A549 (cell line): ENCODE measurements around the gene REEP6. TPM values are rescaled to one million over a fixed set of nuclear protein-coding genes. Genes with fewer than 3 reads are reported as not detected.

Source experiments
- ATAC-seq, 2 experiments: fragments of 200-7000 bp in 1 of 2; fragments of >200 bp in 1 of 2; cut with Nextera tagmentation in 1 of 2; cut with Tn5 transposase in 1 of 2; 3 replicates each; pipeline versions ENCODE4 v1.8.0 to v1.9.1; 2018 to 2020; ENCODE audit warnings: mild to moderate bottlenecking in 1 of 2, moderate library complexity in 1 of 2
- CTCF ChIA-PET: fragments of 300-600 bp; sonication (Branson Sonifier 250); formaldehyde crosslinking; extraction: SDS; loops from one replicate; lab custom pipeline; 2021; ENCODE audit warnings: antibody characterized with exemption, inconsistent platforms; lab: Yijun Ruan, JAX
- POLR2A ChIA-PET: fragments of 350-600 bp; formaldehyde crosslinking; extraction: SDS; loops from one replicate; lab custom pipeline; 2021; ENCODE audit warnings: antibody characterized with exemption, inconsistent platforms; lab: Yijun Ruan, JAX
- DNase-seq, 2 experiments: peaks; one replicate each; pipeline versions ENCODE4 v3.0.0 to v3.0.0-alpha.2; 2011 to 2016; ENCODE audit warnings: low read depth in 1 of 2, low spot score in 1 of 2
- FAIRE-seq: peaks from 2 replicates; lab custom pipeline; 2011; peaks lifted over from hg19 to GRCh38; lab: Jason Lieb, UNC
- H3K27ac ChIP-seq, 2 experiments: fragments of >200 bp; sonication (Bioruptor Twin); formaldehyde crosslinking; 3 replicates each; pipeline ENCODE4 v1.5.1; 2016 to 2017
- H3K4me1 ChIP-seq: fragments of >200 bp; sonication (Bioruptor Twin); formaldehyde crosslinking; 3 replicates; pipeline ENCODE4 v1.6.1; 2016
- H3K4me2 ChIP-seq: fragments of >200 bp; sonication (Bioruptor Twin); formaldehyde crosslinking; 3 replicates; pipeline ENCODE4 v1.6.1; 2016
- H3K4me3 ChIP-seq: fragments of >200 bp; sonication (Bioruptor Twin); formaldehyde crosslinking; 3 replicates; pipeline ENCODE4 v1.5.1; 2016
- H3K9me3 ChIP-seq: fragments of >200 bp; sonication (Bioruptor Twin); formaldehyde crosslinking; 3 replicates; pipeline ENCODE4 v1.6.1; 2016
- ATOH8 ChIP-seq: fragments of 250-450 bp; sonication (Bioruptor Pico); IDR thresholded peaks from 2 replicates; pipeline ENCODE4 v1.5.0; 2020; ENCODE audit warnings: low read depth, mild to moderate bottlenecking, moderate library complexity
- BHLHE40 ChIP-seq: IDR thresholded peaks from 2 replicates; pipeline ENCODE4 v1.6.1; 2012; ENCODE audit warnings: low read depth, low read length, inconsistent platforms
- CBX8 ChIP-seq: fragments of 200-600 bp; sonication (generic); IDR thresholded peaks from 2 replicates; pipeline ENCODE4 v1.6.1; 2016
- EHF ChIP-seq: fragments of 250-450 bp; sonication (Bioruptor Pico); IDR thresholded peaks from 2 replicates; pipeline ENCODE4 v1.5.0; 2020; ENCODE audit warnings: mild to moderate bottlenecking
- EP300 ChIP-seq, 2 experiments: fragments of >200 bp; sonication (Bioruptor Twin); formaldehyde crosslinking; IDR thresholded peaks; 2 replicates in 1 of 2; 3 replicates in 1 of 2; pipeline ENCODE4 v1.6.1; 2016 to 2017
- FOSL2 ChIP-seq, 2 experiments: fragments of 450-650 bp in 1 of 2; fragments of >200 bp in 1 of 2; sonication (Bioruptor Twin) in 1 of 2; formaldehyde crosslinking; IDR thresholded peaks; 2 replicates each; pipeline versions ENCODE4 v1.5.0 to v1.6.1; 2016 to 2020; ENCODE audit warnings: mild to moderate bottlenecking in 1 of 2, moderate library complexity in 1 of 2
- FOXS1 ChIP-seq: fragments of 250-450 bp; sonication (Bioruptor Pico); IDR thresholded peaks from 2 replicates; pipeline ENCODE4 v1.5.0; 2020; ENCODE audit warnings: mild to moderate bottlenecking, moderate library complexity
- HOXA7 ChIP-seq: fragments of 250-450 bp; sonication (Bioruptor Pico); IDR thresholded peaks from 2 replicates; pipeline ENCODE4 v1.5.0; 2020; ENCODE audit warnings: mild to moderate bottlenecking, moderate library complexity
- HOXB13 ChIP-seq: fragments of 250-450 bp; sonication (Bioruptor Pico); IDR thresholded peaks from 2 replicates; pipeline ENCODE4 v1.5.0; 2020; ENCODE audit warnings: low read depth, mild to moderate bottlenecking, moderate library complexity
- HOXB5 ChIP-seq: fragments of 250-450 bp; sonication (Bioruptor Pico); IDR thresholded peaks from 2 replicates; pipeline ENCODE4 v1.5.0; 2020; ENCODE audit warnings: mild to moderate bottlenecking, moderate library complexity
- MAZ ChIP-seq: fragments of 150-350 bp; IDR thresholded peaks from 2 replicates; pipeline ENCODE4 v1.6.1; 2014; ENCODE audit warnings: antibody characterized with exemption, low read depth, low read length, borderline replicate concordance
- NPAS2 ChIP-seq: fragments of 250-450 bp; sonication (Bioruptor Pico); IDR thresholded peaks from 2 replicates; pipeline ENCODE4 v1.8.0; 2022; ENCODE audit warnings: mild to moderate bottlenecking, moderate library complexity, borderline replicate concordance
- NR3C1 ChIP-seq: fragments of >200 bp; sonication (Bioruptor Twin); formaldehyde crosslinking; IDR thresholded peaks from 3 replicates; pipeline ENCODE4 v1.6.1; 2017
- RFX5 ChIP-seq: fragments of 450-650 bp; IDR thresholded peaks from 2 replicates; pipeline ENCODE4 v1.7.1; 2014; ENCODE audit warnings: antibody characterized with exemption, mild to moderate bottlenecking, moderate library complexity
- RNF2 ChIP-seq: fragments of 200-600 bp; sonication (generic); IDR thresholded peaks from 2 replicates; pipeline ENCODE4 v1.6.1; 2016; ENCODE audit warnings: low read depth, mild to moderate bottlenecking, antibody characterized with exemption, moderate library complexity, borderline replicate concordance
- TP53 ChIP-seq: fragments of 250-450 bp; sonication (Bioruptor Pico); IDR thresholded peaks from 2 replicates; pipeline ENCODE4 v1.5.0; 2021; ENCODE audit warnings: mild to moderate bottlenecking, moderate library complexity
- ZFP36 ChIP-seq: fragments of 450-650 bp; IDR thresholded peaks from 2 replicates; pipeline ENCODE4 v1.6.1; 2014; ENCODE audit warnings: borderline replicate concordance; ENCODE audit not compliant: partially characterized antibody
- ZNF302 ChIP-seq: fragments of 250-450 bp; sonication (Bioruptor Pico); IDR thresholded peaks from 2 replicates; pipeline ENCODE4 v1.9.0; 2021; ENCODE audit warnings: inconsistent platforms, mild to moderate bottlenecking, moderate library complexity
- ZSCAN20 ChIP-seq: fragments of 250-450 bp; sonication (Bioruptor Pico); IDR thresholded peaks from 2 replicates; pipeline ENCODE4 v1.8.0; 2022; ENCODE audit warnings: mild to moderate bottlenecking, moderate library complexity
- WGBS: methylation state at CpG from one replicate; pipeline ENCODE4 v1.1.6; 2017; ENCODE audit errors: missing lambda C conversion rate; 5-methylcytosine and 5-hydroxymethylcytosine counted together
- polyA plus RNA-seq, 4 experiments: library from polyadenylated mRNA; depleted of rRNA in 3 of 4; stranded (reverse); fragments of >200 nt; fragmentation: RNase III in 1 of 4; extraction: RNeasy Plus Mini Kit Qiagen cat#74134 plus additional on column Dnase treatment in 1 of 4; gene quantifications; 2 replicates in 3 of 4; 3 replicates in 1 of 4; pipeline ENCODE4 v1.2.3, GENCODE V29; 2011 to 2017
- TF ChIP-seq, protein P1 (sequence below): fragments of >200 bp; sonication (Bioruptor Twin); formaldehyde crosslinking; IDR thresholded peaks from 3 replicates; pipeline ENCODE4 v1.5.1; 2016
- TF ChIP-seq, protein P2 (sequence below): IDR thresholded peaks from 2 replicates; pipeline ENCODE4 v1.6.1; 2012; ENCODE audit warnings: low read depth, borderline replicate concordance

Gene REEP6
- polyA plus RNA-seq, 2 of the 4 experiments (the other 2 are of a cell fraction): 1.8 to 4.8 TPM

DNA sequence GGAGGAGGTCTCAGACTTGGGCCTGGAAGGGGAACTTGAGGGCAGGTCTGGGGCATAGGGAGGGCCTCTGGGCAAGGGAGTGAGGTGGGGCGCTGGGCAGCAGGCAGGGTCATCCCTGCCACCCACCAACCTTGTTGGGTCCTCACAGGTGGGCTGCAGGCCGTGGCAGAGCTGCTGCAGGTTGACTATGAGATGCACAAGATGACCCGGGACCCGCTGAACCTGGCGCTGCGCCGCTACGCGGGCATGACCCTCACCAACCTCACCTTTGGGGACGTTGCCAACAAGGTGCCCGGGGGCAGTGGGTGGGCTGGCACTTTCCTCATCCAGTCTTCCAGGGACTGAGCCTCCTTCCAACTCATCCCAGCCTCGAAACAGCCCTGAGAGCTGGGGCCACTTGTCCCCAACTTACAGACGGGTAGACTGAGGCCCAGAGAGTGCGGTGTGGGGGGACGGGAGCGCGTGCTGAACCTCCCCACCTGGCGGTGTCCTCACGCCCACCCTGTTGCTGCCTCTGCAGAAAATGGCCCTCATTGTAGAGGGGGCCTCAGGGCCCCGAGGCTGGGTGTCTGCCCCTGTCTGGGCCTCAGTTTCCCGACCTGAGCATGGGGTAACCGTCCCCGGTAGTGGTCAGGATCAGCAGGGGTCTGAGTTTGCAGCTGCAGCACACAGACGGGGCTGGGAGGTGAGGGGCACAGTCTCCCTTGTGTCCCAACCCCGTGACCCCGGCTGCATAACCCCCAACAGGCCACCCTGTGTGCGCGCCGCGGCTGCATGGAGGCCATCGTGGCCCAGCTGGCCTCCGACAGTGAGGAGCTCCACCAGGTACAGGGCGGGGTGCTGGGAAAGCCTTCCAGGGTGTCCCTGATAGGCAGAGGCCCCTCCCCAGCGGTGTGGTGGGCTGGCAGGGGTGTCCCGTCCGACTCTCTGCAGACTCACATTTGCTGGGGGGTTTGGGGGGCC lies 30.7 kb upstream of the REEP6 start:
- peaks cover 2% of the 10 kb centered on the region; the same call in 1 of the 3 replicates for H3K4me1 ChIP-seq
- WGBS: 89% methylated on average over 7 of the region's 36 CpGs
- no peaks in the 10 kb centered on the region for H3K9me3 ChIP-seq
- H3K4me3 ChIP-seq: no peak overlapping the region
- ChIA-PET POLR2A (interaction anchor here (0.5 kb wide), 1 partner anchor 34 kb away, joined by 3 read pairs; no protein-coding TSS in a partner anchor), CTCF (interaction anchor here (1.0 kb wide), 1 partner anchor 16 kb away, joined by 4 read pairs; no protein-coding TSS in a partner anchor)
- no peak for ATAC-seq
- DNase-seq: no peak
- no peak overlapping the region for H3K27ac ChIP-seq
- FAIRE-seq: no peak
- no peak overlapping the region for H3K4me2 ChIP-seq
- no peak for TF ChIP-seq NR3C1
- TF ChIP-seq ZFP36: no peak
- no peak for TF ChIP-seq EP300 (IDR thresholded peaks at IDR 0.05)
- no peak for TF ChIP-seq FOXS1 (CRISPR knock-in tag)
- no peak for TF ChIP-seq ZSCAN20 (CRISPR knock-in tag)
- no peak for TF ChIP-seq HOXB5 (CRISPR knock-in tag)
- TF ChIP-seq TP53: no peak
- no peak for TF ChIP-seq HOXA7
- no peak for TF ChIP-seq ZNF302 (CRISPR knock-in tag)
- TF ChIP-seq FOSL2 (IDR thresholded peaks at IDR 0.05): no peak
- no peak for TF ChIP-seq FOSL2 (CRISPR knock-in tag; IDR thresholded peaks at IDR 0.05)

DNA sequence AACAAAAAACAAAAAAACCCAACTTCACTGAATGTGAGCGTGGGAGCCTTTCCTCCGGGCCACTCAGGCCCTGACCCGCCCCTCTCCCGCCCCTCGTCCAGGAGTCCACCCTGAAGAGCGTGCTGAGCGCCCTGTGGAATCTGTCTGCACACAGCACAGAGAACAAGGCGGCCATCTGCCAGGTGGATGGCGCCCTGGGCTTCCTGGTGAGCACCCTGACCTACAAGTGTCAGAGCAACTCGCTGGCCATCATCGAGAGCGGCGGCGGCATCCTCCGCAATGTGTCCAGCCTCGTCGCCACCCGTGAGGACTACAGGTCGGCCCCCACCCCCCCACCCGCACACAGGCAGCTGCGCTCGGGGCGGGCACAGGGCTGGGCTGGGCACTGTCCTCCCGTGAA lies 29.1 kb upstream of the REEP6 start:
- ChIA-PET CTCF (interaction anchor here (0.9 kb wide), 1 partner anchor 17 kb away, joined by 3 read pairs; no protein-coding TSS in a partner anchor), POLR2A (no interaction called here)
- FAIRE-seq (no peak), ATAC-seq (no peak), DNase-seq (no peak)
- H3K27ac ChIP-seq: no peak overlapping the region
- no peaks in the 10 kb centered on the region for H3K9me3 ChIP-seq
- H3K4me2 ChIP-seq: no peak overlapping the region
- WGBS: 90% methylated on average over 9 of the region's 24 CpGs
- no peak for TF ChIP-seq NPAS2
- no peak for TF ChIP-seq HOXB13 (CRISPR knock-in tag)
- TF ChIP-seq RNF2: no peak
- TF ChIP-seq EHF (CRISPR knock-in tag): no peak
- no peak for TF ChIP-seq ATOH8 (CRISPR knock-in tag)
- TF ChIP-seq, protein P1, sequence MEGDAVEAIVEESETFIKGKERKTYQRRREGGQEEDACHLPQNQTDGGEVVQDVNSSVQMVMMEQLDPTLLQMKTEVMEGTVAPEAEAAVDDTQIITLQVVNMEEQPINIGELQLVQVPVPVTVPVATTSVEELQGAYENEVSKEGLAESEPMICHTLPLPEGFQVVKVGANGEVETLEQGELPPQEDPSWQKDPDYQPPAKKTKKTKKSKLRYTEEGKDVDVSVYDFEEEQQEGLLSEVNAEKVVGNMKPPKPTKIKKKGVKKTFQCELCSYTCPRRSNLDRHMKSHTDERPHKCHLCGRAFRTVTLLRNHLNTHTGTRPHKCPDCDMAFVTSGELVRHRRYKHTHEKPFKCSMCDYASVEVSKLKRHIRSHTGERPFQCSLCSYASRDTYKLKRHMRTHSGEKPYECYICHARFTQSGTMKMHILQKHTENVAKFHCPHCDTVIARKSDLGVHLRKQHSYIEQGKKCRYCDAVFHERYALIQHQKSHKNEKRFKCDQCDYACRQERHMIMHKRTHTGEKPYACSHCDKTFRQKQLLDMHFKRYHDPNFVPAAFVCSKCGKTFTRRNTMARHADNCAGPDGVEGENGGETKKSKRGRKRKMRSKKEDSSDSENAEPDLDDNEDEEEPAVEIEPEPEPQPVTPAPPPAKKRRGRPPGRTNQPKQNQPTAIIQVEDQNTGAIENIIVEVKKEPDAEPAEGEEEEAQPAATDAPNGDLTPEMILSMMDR: no peak
- no peak for TF ChIP-seq MAZ
- TF ChIP-seq BHLHE40: no peak
- TF ChIP-seq CBX8: no peak
- TF ChIP-seq HOXA7: no peak
- TF ChIP-seq, protein P2, sequence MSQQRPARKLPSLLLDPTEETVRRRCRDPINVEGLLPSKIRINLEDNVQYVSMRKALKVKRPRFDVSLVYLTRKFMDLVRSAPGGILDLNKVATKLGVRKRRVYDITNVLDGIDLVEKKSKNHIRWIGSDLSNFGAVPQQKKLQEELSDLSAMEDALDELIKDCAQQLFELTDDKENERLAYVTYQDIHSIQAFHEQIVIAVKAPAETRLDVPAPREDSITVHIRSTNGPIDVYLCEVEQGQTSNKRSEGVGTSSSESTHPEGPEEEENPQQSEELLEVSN: no peak
- TF ChIP-seq HOXB5 (CRISPR knock-in tag): no peak
- TF ChIP-seq FOSL2 (IDR thresholded peaks at IDR 0.05): no peak
- TF ChIP-seq FOSL2 (CRISPR knock-in tag; IDR thresholded peaks at IDR 0.05): no peak
- TF ChIP-seq RFX5: no peak
- TF ChIP-seq, all 56 proteins: peak for 0
- no peaks in the 10 kb centered on the region for H3K4me1 ChIP-seq
- H3K4me3 ChIP-seq: no peak overlapping the region
